ENCODE data around the gene LTBP2.

DNA sequence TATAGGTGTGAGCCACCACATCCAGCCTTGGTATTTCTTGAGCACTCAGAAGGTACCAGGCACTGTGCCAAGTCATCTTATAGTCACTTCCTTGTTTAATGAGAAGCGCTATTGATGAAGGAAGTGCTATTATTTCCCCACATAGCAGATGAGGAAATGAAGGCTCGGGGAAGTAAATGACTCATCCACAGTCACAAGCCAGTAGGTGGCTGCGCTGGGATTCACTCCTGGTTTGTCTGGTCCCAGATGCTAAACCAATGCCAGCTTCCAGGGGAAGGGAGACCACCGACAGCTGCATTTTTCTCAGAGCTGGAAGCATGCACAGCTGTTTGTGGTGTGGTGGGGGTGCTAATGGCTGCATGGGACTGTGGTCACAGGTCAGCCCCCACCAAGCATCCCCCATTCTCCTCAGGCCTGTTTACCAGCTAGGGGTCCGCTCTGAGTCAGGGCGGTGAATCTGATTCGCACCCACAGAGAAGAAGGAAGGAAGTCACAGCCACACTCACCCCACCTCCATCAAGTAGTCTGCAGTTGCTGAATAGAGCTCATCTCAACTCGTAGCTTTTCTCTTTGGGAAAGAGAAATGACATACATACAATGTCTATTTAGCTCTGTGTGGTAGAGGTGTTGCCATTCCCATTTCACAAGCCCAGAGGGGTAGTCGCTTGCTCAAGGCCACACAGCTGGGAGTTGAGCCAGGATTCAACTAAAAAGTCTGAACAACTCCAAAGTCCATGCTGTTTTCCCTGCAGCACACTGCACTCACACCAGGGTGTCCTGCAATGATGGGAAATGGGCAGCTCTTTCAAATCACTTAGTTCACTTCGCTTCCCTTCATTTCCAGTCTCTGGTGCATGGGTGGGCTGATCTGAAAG lies 6.3 kb upstream of the LTBP2 start:
- no peak; the same call in 1 of the 2 replicates for TF ChIP-seq CBFB (CRISPR knock-in tag; IDR thresholded peaks at IDR 0.05)
- no peak for TF ChIP-seq SRSF4 (IDR thresholded peaks at IDR 0.05; ENCODE audit: low read depth, low read length, poor library complexity, severe bottlenecking)
- TF ChIP-seq RXRB (CRISPR knock-in tag; IDR thresholded peaks at IDR 0.05; ENCODE audit: borderline replicate concordance): peak; percentile 45
- no peak for TF ChIP-seq FOXC1 (CRISPR knock-in tag; IDR thresholded peaks at IDR 0.05; ENCODE audit: borderline replicate concordance)
- no peak for TF ChIP-seq TCF7 (IDR thresholded peaks at IDR 0.05; ENCODE audit: low read depth)

Measured in HepG2 (cell line).